ENCODE measurements around the gene LRRC18. TPM values are rescaled to one million over a fixed set of nuclear protein-coding genes. Genes with fewer than 3 reads are reported as not detected.

The LRRC18 gene
- total RNA-seq, 4 donors from 2014 or later: not detected

- Histone ChIP-seq H3K9me3 (no peaks in the 10 kb centered on the region), H3K36me3 (no peaks in the 10 kb centered on the region), H3K27me3 (peaks cover 17% of the 10 kb centered on the region), H3K4me3 (no peak overlapping the region), H3K4me1 (no peaks in the 10 kb centered on the region), H3K27ac (no peak overlapping the region)
- ATAC-seq: no peak
- TF ChIP-seq EP300 (IDR thresholded peaks at IDR 0.05) (no peak), POLR2A (IDR thresholded peaks at IDR 0.05) (no peak)
- WGBS, 2 donors (ENCODE audit: low coverage in 1 of 2): 38 to 44% methylated on average over 1 to 3 of the region's 4 CpGs
Observed at GRCh38 chr10:48883701-48884100, 55.9 kb downstream of the LRRC18 start.

GRCh38 chr10:48882881-48883280 is 56.8 kb downstream of the LRRC18 start:
- no peak overlapping the region for H3K27ac ChIP-seq
- no peak for TF ChIP-seq POLR2A (IDR thresholded peaks at IDR 0.05)
- TF ChIP-seq EP300 (IDR thresholded peaks at IDR 0.05): no peak
- TF ChIP-seq, protein P1, sequence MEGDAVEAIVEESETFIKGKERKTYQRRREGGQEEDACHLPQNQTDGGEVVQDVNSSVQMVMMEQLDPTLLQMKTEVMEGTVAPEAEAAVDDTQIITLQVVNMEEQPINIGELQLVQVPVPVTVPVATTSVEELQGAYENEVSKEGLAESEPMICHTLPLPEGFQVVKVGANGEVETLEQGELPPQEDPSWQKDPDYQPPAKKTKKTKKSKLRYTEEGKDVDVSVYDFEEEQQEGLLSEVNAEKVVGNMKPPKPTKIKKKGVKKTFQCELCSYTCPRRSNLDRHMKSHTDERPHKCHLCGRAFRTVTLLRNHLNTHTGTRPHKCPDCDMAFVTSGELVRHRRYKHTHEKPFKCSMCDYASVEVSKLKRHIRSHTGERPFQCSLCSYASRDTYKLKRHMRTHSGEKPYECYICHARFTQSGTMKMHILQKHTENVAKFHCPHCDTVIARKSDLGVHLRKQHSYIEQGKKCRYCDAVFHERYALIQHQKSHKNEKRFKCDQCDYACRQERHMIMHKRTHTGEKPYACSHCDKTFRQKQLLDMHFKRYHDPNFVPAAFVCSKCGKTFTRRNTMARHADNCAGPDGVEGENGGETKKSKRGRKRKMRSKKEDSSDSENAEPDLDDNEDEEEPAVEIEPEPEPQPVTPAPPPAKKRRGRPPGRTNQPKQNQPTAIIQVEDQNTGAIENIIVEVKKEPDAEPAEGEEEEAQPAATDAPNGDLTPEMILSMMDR (IDR thresholded peaks at IDR 0.05): no peak
- TF ChIP-seq POLR2AphosphoS5 (IDR thresholded peaks at IDR 0.05): no peak
- H3K4me3 ChIP-seq: no peak overlapping the region
- ATAC-seq: no peak
- 55% methylated on average over 2 of the region's 2 CpGs; no CpG with 5 or more reads in 1 of the 2 donors for WGBS, 2 donors (ENCODE audit: low coverage in 1 of 2)
- no peaks in the 10 kb centered on the region for H3K4me1 ChIP-seq
- no peaks in the 10 kb centered on the region for H3K36me3 ChIP-seq
- no peaks in the 10 kb centered on the region for H3K9me3 ChIP-seq
- peaks cover 17% of the 10 kb centered on the region for H3K27me3 ChIP-seq

DNA sequence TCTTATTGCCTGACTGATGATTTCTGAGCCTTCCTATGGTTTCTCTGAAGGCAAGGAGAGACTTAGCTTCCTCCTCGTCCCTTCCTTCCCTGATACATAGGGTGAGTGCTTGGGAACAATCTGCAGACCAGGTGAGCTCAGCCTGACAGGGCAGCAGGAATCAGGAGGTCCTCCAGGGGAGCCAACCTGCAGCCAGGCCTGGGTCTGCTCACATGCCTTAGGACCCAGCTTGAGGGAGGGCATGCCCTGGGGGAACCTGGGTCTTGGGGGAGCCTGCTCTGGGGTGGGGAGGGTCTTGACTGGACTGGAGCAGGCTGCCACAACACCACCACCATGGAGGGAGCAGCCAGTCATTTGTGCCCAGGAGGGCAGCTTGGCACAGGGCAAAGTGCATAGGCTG is 57.7 kb downstream of the LRRC18 start:
- Histone ChIP-seq H3K27ac (no peak overlapping the region), H3K4me3 (no peak overlapping the region), H3K27me3 (peaks cover 17% of the 10 kb centered on the region), H3K9me3 (no peaks in the 10 kb centered on the region), H3K36me3 (no peaks in the 10 kb centered on the region), H3K4me1 (no peaks in the 10 kb centered on the region)
- TF ChIP-seq POLR2A (IDR thresholded peaks at IDR 0.05) (no peak), EP300 (IDR thresholded peaks at IDR 0.05) (no peak), POLR2AphosphoS5 (IDR thresholded peaks at IDR 0.05) (no peak)
- TF ChIP-seq, protein P1 (IDR thresholded peaks at IDR 0.05): no peak
- WGBS, 2 donors (ENCODE audit: low coverage in 1 of 2): 57 to 80% methylated on average over 1 of the region's 1 CpG
- ATAC-seq: no peak

DNA sequence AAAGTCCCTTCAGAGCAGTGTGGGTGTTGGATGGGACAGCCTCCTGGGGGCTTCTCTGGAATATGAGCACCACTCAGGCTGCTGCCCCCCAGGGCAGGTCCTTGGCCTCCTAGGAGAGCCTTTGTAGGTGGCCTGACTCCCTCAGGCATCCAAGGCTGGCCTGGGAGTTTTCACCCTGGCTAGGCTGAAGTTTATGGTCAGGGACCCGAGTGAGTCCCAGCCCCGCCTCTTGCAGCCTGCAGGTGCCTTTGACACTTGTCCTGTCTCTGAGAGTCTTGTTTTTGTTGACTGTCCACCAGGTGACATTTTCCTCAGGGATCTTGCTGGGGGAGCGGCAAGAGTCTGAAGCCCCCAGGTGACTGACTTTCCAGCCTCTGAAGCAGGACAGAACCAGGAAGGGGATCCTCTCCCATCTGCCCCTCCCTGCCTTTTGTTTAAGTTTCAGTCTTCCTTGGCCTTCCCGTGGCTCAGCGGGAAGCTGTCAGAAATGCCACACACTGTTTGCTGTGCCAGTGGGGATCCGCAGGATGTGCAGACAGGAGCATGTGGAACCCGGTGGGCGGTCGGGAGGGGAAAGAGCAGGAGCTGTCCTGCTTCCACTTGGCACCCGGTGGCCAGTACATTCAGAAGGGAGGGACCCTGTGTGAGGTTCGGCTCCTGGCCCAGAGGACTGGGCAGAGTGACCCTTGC is 59.5 kb downstream of the LRRC18 start:
- TF ChIP-seq POLR2AphosphoS5 (IDR thresholded peaks at IDR 0.05) (no peak), POLR2A (IDR thresholded peaks at IDR 0.05) (no peak), EP300 (IDR thresholded peaks at IDR 0.05) (no peak)
- TF ChIP-seq, protein P1 (IDR thresholded peaks at IDR 0.05): no peak
- Histone ChIP-seq H3K4me3 (no peak overlapping the region), H3K9me3 (no peaks in the 10 kb centered on the region), H3K27ac (no peak overlapping the region), H3K27me3 (peaks cover 17% of the 10 kb centered on the region), H3K36me3 (no peaks in the 10 kb centered on the region), H3K4me1 (no peaks in the 10 kb centered on the region)
- WGBS, 2 donors (ENCODE audit: low coverage in 1 of 2): 62 to 67% methylated on average over 1 to 3 of the region's 11 CpGs
- ATAC-seq: no peak

GRCh38 chr10:48879451-48879850 is 60.2 kb downstream of the LRRC18 start:
- 28 to 33% methylated on average over 4 to 5 of the region's 5 CpGs for WGBS, 2 donors (ENCODE audit: low coverage in 1 of 2)
- Histone ChIP-seq H3K27me3 (peaks cover 17% of the 10 kb centered on the region), H3K4me3 (no peak overlapping the region), H3K9me3 (no peaks in the 10 kb centered on the region), H3K4me1 (no peaks in the 10 kb centered on the region), H3K36me3 (no peaks in the 10 kb centered on the region), H3K27ac (no peak overlapping the region)
- TF ChIP-seq EP300 (IDR thresholded peaks at IDR 0.05) (no peak), POLR2A (IDR thresholded peaks at IDR 0.05) (no peak), POLR2AphosphoS5 (IDR thresholded peaks at IDR 0.05) (no peak)
- TF ChIP-seq, protein P1 (IDR thresholded peaks at IDR 0.05): no peak
- ATAC-seq: no peak

Data from gastroesophageal sphincter (tissue), 4 donors.